NCI-H146 treated with DMSO at 0.1 percent for 48 hours (cell line): ENCODE measurements around the gene JAZF1.
A peak's percentile ranks its signal among the peaks of the same experiment; 100 is the strongest.

Experiments used
- DNase-seq: peaks from one replicate; lab custom pipeline; 2025; ENCODE audit not compliant: unreplicated experiment; lab: John Stamatoyannopoulos, UW

The JAZF1 gene

DNA sequence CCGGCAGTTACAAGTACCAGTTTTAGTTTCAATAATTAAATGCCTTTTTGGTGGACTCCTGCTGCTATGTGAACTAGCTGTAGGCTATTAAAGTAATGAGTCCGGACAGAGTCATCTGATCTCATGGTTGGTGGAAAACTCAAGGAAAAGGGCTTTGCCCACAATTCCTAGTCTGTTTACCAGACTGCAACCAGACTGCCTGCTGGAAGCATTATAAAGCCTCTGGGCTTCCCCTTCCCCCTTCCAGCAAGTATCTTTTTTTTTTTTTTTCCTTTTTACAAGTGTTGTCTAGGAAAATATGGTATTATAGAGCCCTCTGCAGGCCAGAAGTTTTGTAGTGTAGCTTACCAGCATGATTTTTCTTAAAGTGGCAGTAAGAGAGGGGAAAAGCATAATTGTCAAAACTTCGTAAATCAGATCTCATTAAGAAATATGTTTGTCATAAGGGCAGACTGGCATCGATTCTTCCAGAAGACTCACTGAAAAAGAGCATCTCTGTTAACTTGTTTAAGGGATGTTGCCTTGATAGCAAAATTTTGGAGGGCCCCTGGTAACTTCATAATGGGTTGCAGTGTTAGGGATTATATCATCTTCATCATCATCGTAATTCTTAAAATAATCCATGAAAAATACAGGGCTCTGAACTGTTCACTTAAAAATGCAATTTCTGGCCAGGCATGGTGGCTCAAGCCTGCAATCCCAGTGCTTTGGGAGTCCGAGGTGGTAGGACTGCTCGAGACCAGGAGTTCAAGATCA, 259.3 kb downstream of the JAZF1 start:
- DNase-seq, result peak; percentile 87

GRCh38 chr7:27920281-27920946, 260.2 kb downstream of the JAZF1 start:
- DNase-seq, result no peak

DNA sequence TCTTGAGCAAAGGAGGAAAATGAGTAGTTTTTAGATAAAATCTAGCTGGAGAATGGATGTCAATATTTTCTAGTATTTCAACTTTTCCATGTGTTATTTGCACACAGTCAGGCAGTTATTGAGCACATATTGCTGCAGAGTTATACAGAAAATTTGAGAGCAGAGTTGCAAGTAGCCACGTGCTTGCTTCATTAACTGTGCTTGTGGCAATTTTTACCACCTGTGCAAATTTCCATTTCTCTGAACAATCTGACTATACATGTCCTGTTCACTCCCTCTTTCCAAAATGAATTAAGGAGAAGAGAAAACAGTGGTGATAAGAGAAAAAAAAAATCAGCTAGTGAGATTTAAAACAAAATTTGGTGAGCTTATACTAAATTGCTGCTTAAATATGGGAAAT, 262.1 kb downstream of the JAZF1 start:
- no peak for DNase-seq

- no peak for DNase-seq
These were observed 262.8 kb downstream of the JAZF1 start for GRCh38 chr7:27917774-27918314.

- DNase-seq, result no peak
These were observed 263.5 kb downstream of the JAZF1 start for GRCh38 chr7:27917119-27917518.

GRCh38 chr7:27916372-27916771, 264.2 kb downstream of the JAZF1 start:
- no peak for DNase-seq

- no peak for DNase-seq
These were observed 266.2 kb downstream of the JAZF1 start for GRCh38 chr7:27914409-27914808.

DNA sequence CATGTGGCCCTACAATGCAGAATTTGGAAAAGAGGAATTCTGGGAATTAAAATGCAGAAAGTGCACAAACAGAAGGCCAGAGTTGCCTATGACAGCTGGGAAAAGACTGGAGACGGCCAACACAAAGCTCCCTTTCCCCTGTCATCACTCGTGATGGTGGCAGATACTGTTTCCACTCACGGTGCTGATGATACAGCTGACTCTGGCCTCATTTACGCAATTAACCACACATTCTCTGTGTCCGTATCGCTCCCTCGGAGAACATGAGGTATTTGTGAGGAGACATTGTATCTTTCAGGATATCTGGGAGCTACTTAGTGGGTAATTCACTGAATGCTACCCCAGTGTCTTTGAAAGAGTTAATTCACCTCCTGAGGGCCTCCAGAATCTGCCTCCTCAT, 267.8 kb downstream of the JAZF1 start:
- DNase-seq, result no peak

GRCh38 chr7:27911920-27912319, 268.7 kb downstream of the JAZF1 start:
- DNase-seq, result no peak

DNA sequence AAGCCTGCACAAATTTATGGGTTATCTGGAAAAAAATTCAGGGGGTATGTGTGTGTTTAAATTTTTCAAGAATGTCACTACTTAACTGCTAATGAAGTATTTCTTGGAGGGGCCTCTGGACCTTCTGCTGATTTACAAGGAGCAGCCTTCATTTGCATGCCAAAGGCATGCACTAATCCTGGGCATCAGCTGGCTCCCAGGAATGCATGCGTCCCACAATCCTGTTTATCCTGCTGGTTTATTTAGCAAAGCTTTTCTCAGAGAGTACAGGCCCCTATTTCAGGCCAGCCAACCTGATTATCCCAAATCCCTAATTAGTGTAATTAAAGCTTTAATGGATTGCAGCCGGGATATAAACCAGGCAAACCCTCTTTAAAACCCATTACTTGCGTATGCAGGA, 270.3 kb downstream of the JAZF1 start:
- no peak for DNase-seq

- DNase-seq, result no peak
These were observed 271.9 kb downstream of the JAZF1 start for GRCh38 chr7:27908534-27909165.

- no peak for DNase-seq
These were observed 274.1 kb downstream of the JAZF1 start for GRCh38 chr7:27906385-27907091.

GRCh38 chr7:27905951-27906350, 274.6 kb downstream of the JAZF1 start:
- DNase-seq, result no peak

DNA sequence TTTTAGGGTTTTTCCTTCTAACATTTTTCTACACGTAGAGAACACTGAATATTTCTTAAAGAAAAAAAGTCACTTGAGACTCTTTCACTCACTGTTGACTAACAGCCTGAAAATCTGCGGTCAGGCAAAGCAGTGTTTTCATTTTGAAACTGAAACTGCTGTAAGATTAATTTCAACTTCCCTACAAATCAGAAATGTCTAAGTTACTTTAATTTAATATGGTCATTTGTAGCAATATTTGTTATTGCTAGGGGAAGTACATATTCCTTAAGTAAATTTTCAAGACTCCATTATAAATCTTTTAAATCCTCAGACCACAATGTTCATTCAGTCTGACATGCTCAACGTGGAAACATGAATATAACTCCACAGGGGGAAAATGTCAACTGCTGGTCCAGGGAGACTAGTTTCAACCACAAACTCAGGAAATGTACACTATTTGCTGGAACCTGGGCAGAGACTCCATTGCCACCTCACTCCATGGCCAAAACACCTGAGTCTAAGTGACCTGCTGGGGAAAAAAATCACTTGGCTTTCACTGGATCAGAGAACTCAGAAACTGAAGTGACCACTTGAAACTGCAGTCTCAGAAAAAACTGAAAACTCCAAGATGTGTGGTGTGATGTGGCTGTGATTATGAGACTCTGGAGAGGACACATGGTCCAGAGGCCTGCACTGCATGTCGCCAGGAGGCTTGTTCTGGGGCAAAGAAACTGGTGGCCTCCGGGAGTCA, 279.4 kb downstream of the JAZF1 start:
- DNase-seq, result no peak

DNA sequence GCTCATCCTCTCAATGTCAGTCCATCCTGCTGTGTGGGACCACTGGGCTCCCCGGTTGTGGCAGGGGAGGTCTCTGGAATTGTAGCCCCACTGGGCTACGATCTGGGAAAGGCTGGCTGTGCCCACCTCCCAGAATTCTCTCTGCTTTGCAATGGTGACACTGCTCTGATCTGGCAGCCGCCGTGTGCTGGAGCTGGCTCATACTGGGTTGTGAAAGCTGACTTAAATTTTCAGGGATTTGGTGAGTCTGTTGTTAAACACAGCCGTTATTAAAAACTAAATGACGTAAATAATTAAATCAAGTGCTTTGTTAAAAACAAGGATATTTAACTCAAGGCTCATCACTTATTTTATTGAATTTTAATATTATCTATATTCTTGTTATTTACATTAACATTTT, 280.6 kb downstream of the JAZF1 start:
- DNase-seq, result no peak

GRCh38 chr7:27899601-27900000, 281.0 kb downstream of the JAZF1 start:
- no peak for DNase-seq

DNA sequence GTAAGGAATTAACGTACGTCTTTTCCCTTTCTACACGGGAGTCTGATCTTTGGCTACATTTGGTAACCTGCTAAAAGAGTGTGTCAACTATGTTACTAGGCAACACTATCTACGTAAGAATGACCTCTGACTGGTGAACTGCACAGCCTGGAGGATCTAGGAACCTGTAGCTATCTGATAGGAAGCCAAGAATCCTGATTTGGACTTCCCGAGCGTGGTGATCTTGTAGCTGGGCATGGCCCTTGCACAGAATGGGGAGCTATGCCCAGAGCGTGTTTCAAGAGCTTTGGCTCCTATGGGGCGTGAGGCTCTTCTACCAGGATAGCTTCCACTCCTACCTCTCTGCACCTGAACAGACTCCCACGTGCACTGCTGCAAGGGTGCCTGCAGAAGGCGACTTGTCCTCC, 283.2 kb downstream of the JAZF1 start:
- no peak for DNase-seq

DNA sequence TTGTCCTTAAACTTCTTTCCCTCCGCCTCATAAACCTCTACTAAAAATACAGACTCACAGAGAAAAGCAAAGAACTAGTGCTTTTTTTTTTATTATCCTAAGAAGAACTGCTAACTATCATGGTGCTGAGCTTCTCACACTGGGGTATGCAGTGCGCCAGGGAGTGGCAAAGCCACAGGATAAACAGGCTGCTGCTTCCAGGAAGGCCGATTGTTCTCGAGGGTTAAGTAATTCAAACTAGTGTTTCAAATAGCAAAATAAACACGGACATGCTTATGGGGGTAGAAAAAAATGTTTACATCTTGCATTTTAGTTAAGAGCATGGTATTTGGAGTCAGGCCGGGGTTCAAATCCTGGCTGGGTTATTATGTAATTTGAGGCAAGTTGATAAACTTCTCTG, 283.6 kb downstream of the JAZF1 start:
- DNase-seq, result no peak

GRCh38 chr7:27895551-27895950, 285.0 kb downstream of the JAZF1 start:
- no peak for DNase-seq

DNA sequence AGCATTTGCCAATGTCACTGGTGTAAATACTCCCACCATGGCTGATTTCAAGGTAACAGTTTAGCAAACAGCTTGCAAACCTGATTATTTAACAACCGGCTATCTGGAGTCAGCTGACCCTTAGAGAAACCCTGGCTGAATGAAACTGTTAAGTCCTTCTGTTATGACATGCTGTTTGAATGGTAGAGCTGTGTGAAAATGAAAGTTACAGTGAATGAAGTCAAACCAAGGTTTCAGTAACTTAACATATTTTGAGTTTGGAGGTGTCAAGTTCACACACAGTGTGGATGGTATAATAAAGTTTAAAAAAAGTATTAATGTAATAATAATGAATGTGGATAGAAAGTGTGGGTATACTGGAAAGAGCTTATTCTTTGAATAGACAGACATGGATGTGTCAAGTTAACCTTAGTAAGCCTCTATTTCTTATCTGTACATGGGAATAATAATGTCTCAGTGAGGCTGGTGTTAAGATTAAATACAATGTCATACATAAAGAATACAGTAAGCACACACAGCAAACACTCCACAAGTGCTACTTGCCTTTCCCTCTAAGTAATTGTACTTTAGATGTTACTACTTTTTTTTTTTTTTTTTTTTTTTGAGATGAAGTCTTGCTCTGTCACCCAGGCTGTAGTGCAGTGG, 290.3 kb downstream of the JAZF1 start:
- no peak for DNase-seq
